ENCODE measurements around the gene GKAP1.
"Not testable (repeated sequence)": the region's sequence is repeated elsewhere in the genome, so short reads cannot be mapped to it uniquely, and the experiment has no call there.

Gene GKAP1

DNA sequence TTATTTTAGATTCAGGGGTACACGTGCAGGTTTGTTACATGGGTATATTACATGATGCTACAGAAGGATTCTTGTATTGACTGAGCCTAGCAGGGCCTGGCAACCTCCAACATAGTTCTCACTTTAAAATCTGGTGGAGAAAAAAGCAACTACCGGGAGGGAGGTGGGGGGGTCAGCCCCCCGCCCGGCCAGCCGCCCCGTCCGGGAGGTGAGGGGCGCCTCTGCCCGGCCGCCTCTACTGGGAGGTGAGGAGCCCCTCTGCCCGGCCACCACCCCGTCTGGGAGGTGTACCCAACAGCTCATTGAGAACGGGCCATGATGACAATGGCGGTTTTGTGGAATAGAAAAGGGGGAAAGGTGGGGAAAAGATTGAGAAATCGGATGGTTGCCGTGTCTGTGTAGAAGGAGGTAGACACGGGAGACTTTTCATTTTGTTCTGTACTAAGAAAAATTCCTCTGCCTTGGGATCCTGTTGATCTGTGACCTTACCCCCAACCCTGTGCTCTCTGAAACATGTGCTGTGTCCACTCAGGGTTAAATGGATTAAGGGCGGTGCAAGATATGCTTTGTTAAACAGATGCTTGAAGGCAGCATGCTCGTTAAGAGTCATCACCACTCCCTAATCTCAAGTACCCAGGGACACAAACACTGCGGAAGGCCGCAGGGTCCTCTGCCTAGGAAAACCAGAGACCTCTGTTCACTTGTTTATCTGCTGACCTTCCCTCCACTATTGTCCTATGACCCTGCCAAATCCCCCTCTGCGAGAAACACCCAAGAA, 88.8 kb downstream of the GKAP1 start:
- not testable (repeated sequence) for DNase-seq

DNA sequence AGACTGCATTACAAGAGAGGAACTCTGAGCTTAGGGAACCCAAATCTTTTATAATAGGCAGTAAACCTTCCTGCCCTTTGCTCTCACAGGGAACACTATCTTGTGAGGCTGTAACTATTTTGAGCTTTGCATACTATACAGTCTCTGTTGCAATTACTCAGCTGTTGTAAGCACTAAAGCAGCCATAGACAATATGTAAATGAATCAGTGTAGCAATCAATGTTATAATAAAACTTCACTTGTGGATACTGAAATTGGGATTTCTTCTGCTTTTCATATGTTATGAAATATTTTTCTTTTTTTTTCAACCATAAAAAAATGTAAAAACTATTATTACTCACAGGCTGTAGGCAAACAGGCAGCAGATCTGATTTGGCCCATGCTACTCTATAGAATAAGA, 93.1 kb downstream of the GKAP1 start:
- DNase-seq, result no peak

DNA sequence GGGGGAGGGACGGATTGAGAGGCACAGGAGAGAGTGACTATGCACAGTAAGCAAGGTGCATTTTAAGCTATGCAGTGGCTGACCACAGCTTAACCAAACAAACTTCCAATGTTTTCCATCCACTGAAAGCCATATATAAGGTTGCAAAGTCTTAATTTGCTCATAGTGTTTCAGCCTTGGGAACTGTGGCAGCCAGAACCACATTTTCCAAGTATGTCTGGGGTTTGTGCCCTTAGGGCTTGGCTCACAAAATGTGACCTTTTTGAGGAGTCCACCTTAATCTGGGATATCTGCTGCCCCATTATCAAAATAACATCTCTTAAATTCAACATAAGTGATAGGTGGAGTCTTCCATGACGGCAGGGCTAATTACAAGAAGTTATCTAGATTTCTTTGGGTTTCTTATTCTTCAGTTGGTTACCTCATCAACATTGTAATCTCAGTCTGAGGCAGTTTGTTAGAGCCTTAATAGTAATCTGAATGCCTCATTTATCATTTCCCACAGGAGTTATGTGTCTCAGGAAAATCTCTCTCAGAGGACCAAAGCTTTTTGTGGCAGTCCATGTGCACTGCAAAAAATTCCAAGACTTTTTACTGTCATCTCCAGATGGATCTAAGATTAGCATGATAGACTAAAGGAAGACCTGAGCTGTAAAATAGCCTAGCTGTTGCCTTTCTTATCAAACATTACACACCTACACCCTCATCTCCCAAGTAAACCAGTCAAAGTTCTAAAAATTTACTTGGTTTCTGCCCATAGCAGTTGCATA, 94.7 kb downstream of the GKAP1 start:
- DNase-seq, result no peak

DNA sequence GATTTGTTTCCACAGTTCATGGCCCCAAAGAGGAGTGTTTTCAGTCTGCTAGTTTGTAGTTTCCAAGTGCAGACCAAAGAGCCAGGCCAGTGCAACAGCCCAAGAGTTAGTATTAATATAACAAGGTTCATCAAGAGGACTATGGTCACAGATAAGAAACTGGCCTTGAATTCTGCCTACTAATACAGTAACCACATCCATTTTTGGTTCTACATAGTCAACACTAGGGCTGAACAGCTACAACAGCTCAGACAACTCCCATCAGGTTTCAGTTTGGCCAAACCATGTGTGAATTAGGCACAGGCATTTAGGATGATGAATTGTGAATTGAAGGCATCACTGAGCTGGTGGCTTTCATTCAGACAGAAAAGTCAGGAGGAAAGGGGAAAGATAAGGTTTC, 96.1 kb downstream of the GKAP1 start:
- no peak for DNase-seq

DNA sequence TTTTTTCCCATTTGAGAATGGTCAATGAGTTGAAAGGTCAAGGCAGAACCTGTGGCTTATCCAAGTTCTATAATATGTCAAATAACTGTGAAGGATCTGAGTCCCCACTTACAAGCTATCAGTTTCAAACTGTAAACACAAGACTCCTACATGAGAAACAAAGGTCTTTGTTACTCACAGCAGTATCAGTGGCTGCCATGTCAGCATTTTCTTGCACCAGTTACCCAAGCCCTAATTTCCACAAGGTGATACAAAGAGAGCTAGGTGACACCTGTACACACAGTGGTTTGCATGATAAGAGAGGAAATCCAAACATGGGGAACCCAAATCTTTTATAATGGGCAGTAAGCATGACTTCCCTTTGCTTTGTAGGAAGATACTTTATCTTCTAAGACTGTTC, 101.8 kb downstream of the GKAP1 start:
- DNase-seq, result no peak

DNA sequence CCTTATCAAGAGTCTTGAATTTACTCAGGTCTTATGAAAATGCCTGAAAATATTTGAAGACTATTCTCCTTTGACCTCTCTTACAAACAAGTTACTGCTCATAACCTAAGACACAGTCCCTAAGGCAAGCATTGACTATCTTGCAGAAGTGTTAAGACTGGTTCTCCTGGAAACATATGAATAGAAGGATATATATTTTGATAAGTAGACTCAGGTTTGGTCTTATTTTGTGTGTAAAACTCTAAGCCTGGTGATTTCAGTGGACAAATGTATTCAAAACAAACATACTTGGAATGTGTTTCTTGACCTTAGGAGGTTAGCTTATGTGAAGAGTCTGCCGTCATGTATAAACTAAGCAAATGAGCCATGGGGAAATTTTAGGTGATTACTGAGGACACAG, 102.3 kb downstream of the GKAP1 start:
- no peak for DNase-seq

DNA sequence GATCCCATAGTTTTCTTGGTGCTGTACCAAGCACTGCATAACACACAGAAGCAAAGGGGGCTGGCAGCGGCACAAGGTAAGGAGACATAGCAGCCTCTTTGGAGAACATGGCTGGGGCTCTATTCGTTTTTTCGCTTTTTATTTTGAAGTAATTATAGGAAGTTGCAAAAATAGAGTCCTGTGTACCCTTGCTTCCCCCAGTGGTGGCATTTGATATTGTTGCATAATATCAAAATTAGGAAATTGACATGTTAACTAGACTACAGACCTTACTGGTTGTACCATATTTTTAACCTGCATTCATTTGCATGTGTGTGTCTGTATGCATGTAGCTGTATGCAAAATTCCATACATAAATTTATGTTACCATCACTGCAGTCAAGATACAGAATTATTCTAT, 103.2 kb downstream of the GKAP1 start:
- DNase-seq, result no peak

DNA sequence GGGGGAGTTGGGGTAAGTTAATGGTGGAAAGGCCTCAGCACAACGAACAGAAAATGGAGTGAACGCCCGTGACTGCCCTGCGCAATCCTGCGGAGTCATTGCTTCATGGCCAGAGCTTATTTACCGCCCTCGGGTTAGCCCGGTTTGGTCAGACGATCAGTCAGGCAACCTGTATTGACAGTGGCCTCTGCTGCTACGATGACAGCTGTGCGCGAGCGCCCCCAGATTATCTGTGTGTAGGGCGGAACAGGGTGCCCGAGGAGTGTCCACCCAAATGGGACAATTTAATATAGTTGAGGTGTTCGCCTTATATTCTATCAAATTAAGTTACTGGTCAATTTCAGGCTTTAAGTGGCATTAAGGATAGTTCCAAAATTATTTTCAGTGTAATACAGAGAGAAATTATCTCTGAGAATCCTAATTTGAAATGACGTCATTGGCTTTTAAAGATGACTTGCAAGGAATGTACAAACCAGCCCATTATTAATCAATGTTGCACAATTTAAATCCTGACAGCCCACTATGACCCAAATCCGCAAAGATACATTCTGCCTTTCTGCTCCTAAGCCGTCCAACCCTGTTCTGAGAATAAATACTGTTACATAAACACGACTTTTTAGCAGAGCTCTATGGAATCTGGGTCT, 108.9 kb downstream of the GKAP1 start:
- DNase-seq, result peak; percentile 64

DNA sequence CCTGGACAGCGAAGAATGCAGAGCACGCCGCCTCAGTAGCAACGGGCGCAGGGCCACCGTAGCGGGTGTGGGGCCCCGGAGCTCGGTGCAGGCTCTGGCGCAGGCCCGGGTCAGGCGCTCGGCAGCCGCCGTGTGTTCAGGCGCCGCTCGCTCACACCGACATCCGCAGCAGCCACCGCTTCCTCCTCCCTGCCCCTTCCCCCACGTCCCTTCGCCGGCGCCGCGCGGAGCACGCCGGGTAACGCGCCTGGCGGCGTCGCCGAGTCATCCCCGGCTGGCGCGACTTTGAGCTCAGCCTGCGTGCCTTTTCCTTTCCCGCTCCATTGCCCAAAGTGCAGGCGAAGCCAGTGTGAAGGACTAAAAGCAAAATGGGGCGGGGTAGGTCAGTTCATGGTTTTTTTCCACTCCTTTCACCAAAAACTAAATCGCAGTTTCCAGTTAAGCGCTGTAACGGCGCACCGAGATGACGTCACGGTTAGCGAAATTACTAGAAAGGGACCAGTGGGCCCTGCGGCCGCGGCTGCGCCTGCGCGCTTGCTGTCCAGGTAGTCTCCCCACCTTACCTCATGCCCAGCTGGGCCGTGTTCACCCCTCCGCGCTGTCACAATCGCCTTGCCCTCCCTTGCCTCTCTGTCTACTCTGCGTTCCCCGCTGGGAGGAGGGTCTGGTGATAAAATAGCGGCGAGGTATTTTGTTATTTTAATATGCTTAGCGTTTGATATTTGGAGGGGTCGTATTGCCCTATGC, 109.6 kb downstream of the GKAP1 start, which contains the start of gene UBQLN1:
Gene UBQLN1, minus strand, starts transcription at position 191 of the 747 bp plus-strand sequence. CDS start 279 bp downstream, outside the sequence.
- DNase-seq, result peak; percentile 89

DNA sequence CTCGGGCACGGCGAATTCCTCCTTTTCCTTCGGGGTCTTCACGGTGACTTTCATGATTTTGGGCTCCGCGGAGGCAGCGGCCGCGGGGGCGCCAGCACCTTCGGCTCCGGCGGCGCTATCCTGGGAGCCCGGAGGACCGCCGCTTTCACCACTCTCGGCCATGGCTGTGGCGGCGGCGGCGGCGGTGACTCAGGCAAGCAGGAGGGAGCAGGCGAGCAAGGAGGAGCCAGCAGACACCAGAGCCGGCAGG, 110.1 kb downstream of the GKAP1 start:
- DNase-seq, result peak; percentile 81

DNA sequence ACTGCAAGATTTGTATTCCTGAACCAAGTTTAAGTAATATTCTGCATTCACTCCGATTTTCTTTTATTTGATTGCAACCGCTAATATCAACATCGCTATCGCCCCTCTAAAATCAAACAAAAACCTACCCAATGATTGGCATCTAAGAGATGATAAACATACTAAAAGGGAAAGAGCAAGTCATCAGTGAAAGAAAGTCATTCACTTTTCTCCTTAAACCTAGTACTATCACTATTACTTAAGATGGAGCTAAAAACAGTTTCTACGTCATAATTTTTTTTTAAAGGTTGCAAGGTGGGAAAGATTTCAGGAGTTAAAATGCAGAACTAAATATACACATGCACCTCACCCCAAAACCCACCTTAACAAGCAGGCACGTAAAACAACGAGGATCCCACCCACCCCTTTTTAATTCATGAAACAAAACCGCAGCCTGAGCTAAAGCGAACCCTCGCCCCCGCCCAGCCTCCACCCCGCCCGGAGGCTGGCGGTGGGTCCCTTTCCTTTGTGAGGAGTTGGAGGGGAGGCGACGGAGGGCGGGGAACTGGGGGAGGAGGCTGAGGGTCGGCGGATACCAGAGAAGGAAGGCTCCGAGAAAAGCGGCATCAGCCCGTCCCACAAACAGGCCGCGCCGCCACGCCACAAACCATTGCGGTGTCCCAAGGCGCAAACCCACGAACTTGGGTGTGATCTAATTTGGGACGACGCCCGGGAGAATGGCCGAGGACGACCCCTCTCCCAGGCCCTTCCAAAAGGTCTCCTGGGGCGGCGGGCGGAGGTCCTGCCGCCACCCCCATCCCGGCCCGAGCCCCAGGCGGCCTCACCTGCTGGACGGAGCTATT, 110.7 kb downstream of the GKAP1 start:
- peak; percentile 49 for DNase-seq

DNA sequence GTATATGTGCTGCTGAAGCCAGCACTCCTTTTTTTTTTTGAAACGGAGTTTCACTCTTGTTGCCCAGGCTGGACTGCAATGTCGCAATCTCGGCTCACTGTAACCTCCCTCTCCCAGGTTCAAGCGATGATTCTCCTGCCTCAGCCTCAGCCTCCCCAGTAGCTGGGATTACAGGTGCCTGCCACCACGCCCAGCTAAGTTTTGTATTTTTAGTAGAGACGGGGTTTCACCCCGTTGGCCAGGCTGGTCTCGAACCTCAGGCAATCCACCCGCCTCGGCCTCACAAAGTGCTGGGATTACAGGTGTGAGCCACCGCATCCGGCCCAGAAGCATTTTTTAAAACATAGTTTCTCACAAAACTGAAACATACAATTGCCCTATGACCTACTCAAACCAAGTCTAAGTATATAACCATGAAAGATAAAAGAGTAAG, 112.3 kb downstream of the GKAP1 start:
- DNase-seq, result not testable (repeated sequence)

DNA sequence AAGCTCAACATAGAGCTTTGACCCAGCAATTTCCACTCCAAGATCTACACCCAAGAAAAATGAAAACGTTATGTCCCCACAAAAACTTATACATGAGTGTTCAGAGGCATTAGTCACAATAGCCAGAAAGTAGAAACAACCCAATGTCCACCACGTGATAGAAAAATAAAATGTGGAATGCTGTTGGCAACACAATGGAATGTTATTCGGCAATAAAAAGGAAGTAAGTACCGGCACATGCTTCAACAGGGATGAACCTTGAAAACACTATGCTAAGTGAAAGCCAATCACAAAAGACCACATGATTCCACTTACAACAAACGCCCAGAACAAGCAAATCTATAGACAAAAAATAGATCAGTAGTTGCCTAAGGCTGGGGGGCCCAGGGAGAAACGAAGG, 115.8 kb downstream of the GKAP1 start:
- DNase-seq, result peak; percentile 92

DNA sequence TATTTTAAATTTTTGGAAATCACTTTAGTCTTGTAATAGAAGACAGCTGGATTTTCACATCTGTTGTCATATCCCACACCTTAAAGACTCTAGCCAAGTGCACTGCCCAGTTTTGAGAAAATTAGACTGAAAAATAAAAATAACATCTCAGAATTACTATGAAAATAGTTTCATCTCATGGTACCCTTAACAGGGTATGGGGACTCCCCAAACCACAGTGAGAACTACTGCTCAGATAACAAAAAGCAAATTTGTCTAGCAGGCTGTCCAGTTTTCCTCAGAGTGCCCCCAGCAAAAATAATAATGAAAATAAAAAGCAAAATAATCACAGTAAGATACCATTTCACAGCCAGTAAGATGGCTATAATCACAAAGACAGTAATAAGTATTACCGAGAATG, 116.3 kb downstream of the GKAP1 start:
- no peak for DNase-seq

DNA sequence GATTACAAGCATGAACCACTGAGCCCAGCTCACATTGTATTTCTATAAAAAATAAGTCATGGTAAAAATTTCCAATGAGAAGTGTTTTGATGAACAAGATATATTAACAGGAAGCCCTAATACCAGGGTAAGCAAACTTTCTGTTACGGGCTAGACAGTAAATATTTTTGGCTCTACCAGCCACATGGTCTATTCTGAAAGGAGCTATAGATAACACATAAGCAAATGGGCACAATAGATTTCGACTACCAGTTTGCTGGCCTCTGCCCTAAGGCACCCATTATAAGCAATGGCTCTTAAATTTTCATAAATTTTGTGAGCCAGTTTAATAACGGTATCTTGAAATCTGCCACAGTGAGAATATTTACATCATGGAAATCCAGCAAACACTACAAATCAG, 118.0 kb downstream of the GKAP1 start:
- DNase-seq, result no peak

DNA sequence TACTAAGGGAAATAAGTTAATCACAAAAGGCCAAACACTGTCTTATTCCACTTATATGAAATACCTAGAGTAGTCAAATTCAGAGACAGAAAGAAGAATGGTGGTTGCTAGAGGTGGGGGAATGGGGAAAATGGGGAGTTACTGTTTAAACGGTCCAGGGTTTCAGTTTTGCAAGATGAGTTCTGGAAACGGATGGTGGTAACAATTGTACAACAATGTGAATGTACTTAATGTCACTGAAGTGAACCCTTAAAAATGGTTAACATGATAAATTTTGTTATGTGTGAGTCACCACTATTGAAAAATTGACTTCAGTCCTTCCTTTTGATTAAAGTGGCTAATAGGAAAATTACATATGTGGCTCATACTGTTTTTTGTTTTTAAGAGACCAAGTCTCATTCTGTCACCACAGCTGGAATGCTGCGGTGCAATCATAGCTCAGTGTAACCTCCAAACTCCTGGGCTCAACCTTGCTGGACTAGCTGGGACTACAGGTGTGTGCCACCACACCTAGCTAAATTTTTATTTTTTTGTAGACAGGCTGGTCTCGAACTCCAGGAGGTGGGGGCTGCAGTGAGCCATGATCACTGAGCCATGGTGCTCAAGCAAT, 118.5 kb downstream of the GKAP1 start:
- no peak for DNase-seq

DNA sequence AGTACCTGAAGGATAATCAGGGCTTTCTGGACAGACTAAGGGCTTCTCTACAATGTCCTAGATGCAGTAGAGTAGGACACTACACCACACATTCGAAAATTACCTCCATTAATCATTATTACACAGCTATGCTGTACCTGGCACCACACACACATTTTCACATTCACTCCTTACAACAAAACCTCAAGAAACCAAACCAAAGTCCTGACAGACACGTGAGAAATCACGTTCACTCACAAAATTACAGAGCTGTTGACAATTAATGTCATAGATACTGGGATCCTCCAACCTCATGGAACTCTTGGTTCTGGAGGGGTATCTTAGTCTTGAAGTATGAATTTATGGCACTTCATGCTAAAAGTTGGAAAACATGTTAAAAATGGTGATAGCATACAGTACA, 126.1 kb downstream of the GKAP1 start:
- no peak for DNase-seq
